Hepatocyte (in vitro differentiated cells): ENCODE measurements around the gene HMOX1. TPM values are rescaled to one million over a fixed set of nuclear protein-coding genes. Genes with fewer than 3 reads are reported as not detected.

Experiments used
- DNase-seq: peaks from one replicate; pipeline ENCODE4 v3.0.0-alpha.2; 2016; ENCODE audit warnings: low spot score
- H2AFZ ChIP-seq: fragments of 200-600 bp; sonication (generic); 2 replicates; pipeline ENCODE4 v1.6.0; 2016; ENCODE audit warnings: antibody characterized with exemption, mild to moderate bottlenecking
- H3K27ac ChIP-seq: fragments of 200-600 bp; sonication (generic); 2 replicates; pipeline ENCODE4 v1.5.1; 2016; ENCODE audit warnings: mild to moderate bottlenecking
- H3K27me3 ChIP-seq: fragments of 200-600 bp; sonication (generic); 2 replicates; pipeline ENCODE4 v1.6.1; 2016
- H3K36me3 ChIP-seq: fragments of 200-600 bp; sonication (generic); replicated peaks from 2 replicates; pipeline ENCODE4 v1.5.1; 2016; ENCODE audit warnings: low read depth; ENCODE audit not compliant: insufficient read depth
- H3K4me1 ChIP-seq: fragments of 200-600 bp; sonication (generic); 2 replicates; pipeline ENCODE4 v1.5.1; 2016; ENCODE audit warnings: mild to moderate bottlenecking, moderate library complexity; ENCODE audit not compliant: insufficient read depth
- H3K4me2 ChIP-seq: fragments of 200-600 bp; sonication (generic); 2 replicates; pipeline ENCODE4 v1.6.0; 2016
- H3K4me3 ChIP-seq: fragments of 200-600 bp; sonication (generic); 2 replicates; pipeline ENCODE4 v1.5.1; 2016; ENCODE audit warnings: mild to moderate bottlenecking
- H3K79me2 ChIP-seq: fragments of 200-600 bp; sonication (generic); 2 replicates; pipeline ENCODE4 v1.6.0; 2017; ENCODE audit warnings: mild to moderate bottlenecking
- H3K9me2 ChIP-seq: fragments of 200-600 bp; sonication (generic); replicated peaks from 2 replicates; pipeline ENCODE4 v1.6.0; 2017; ENCODE audit warnings: mild to moderate bottlenecking; ENCODE audit not compliant: insufficient read depth
- H3K9me3 ChIP-seq: fragments of 200-600 bp; sonication (generic); 2 replicates; pipeline ENCODE4 v1.5.1; 2016; ENCODE audit warnings: low read depth, mild to moderate bottlenecking
- H4K20me1 ChIP-seq: fragments of 200-600 bp; sonication (generic); 2 replicates; pipeline ENCODE4 v1.6.0; 2016; ENCODE audit warnings: mild to moderate bottlenecking; ENCODE audit not compliant: insufficient read depth, poor library complexity, severe bottlenecking
- CTCF ChIP-seq: fragments of 200-600 bp; sonication (generic); IDR thresholded peaks from 2 replicates; pipeline ENCODE4 v1.5.1; 2016; ENCODE audit warnings: antibody characterized with exemption, mild to moderate bottlenecking; ENCODE audit not compliant: poor library complexity
- EZH2 ChIP-seq: fragments of 200-600 bp; sonication (generic); IDR thresholded peaks from 2 replicates; pipeline ENCODE4 v1.6.1; 2016; ENCODE audit warnings: antibody characterized with exemption, mild to moderate bottlenecking, borderline replicate concordance
- EZH2phosphoT487 ChIP-seq: fragments of 200-600 bp; sonication (generic); IDR thresholded peaks from one replicate; pipeline ENCODE4 v1.6.1; 2018; ENCODE audit warnings: antibody characterized with exemption, mild to moderate bottlenecking, low read depth, moderate library complexity; ENCODE audit not compliant: unreplicated experiment, severe bottlenecking
- WGBS: methylation state at CpG from one replicate; pipeline ENCODE4 v1.1.6; 2016; ENCODE audit warnings: low lambda C conversion rate; ENCODE audit errors: missing lambda C conversion rate; 5-methylcytosine and 5-hydroxymethylcytosine counted together
- polyA plus RNA-seq: library from polyadenylated mRNA; unstranded; fragments of >200 nt; fragmentation: Nextera tagmentation; extraction: Ambion mirVana; gene quantifications from 2 replicates; pipeline ENCODE4 v1.2.1, GENCODE V29; 2016
- total RNA-seq: library from RNA; depleted of rRNA; stranded (reverse); fragments of >200 nt; gene quantifications from 2 replicates; pipeline ENCODE4 v1.2.3, GENCODE V29; 2014

The HMOX1 gene
- total and polyA plus RNA-seq, 2 experiments from 2014 or later = 43.8 to 58.6 TPM

- peaks cover 4% of the 10 kb centered on the region for H3K4me1 ChIP-seq
- H3K4me3 ChIP-seq = no peak overlapping the region
- H3K9me2 ChIP-seq = no peaks in the 10 kb centered on the region
- H3K27ac ChIP-seq = no peak overlapping the region
- H3K36me3 ChIP-seq = no peaks in the 10 kb centered on the region
- no peaks in the 10 kb centered on the region for H3K27me3 ChIP-seq
- no peak overlapping the region for H2AFZ ChIP-seq
- no peaks in the 10 kb centered on the region for H4K20me1 ChIP-seq
- H3K9me3 ChIP-seq = no peaks in the 10 kb centered on the region
- no peak for TF ChIP-seq EZH2phosphoT487
- no peak for TF ChIP-seq EZH2
- TF ChIP-seq CTCF = no peak
- no peak overlapping the region for H3K4me2 ChIP-seq
- 92% methylated on average over 6 of the region's 6 CpGs for WGBS
- H3K79me2 ChIP-seq = no peaks in the 10 kb centered on the region
- no peak for DNase-seq
These were observed 22.8 kb upstream of the HMOX1 start for GRCh38 chr22:35357883-35358621.

GRCh38 chr22:35359380-35360065, 21.4 kb upstream of the HMOX1 start:
- Histone ChIP-seq H3K79me2 (no peaks in the 10 kb centered on the region), H3K4me2 (no peak overlapping the region), H3K27ac (no peak overlapping the region), H3K4me1 (peaks cover 4% of the 10 kb centered on the region), H3K9me3 (no peaks in the 10 kb centered on the region), H4K20me1 (no peaks in the 10 kb centered on the region), H3K9me2 (no peaks in the 10 kb centered on the region), H3K27me3 (no peaks in the 10 kb centered on the region), H3K4me3 (no peak overlapping the region), H3K36me3 (no peaks in the 10 kb centered on the region), H2AFZ (no peak overlapping the region)
- TF ChIP-seq EZH2phosphoT487 = no peak
- no peak for TF ChIP-seq CTCF
- TF ChIP-seq EZH2 = no peak
- DNase-seq = no peak
- 92% methylated on average over 9 of the region's 9 CpGs for WGBS

- H2AFZ ChIP-seq = no peak overlapping the region
- no peaks in the 10 kb centered on the region for H3K9me2 ChIP-seq
- H3K4me2 ChIP-seq = no peak overlapping the region
- TF ChIP-seq EZH2 (no peak), CTCF (no peak)
- H3K36me3 ChIP-seq = no peaks in the 10 kb centered on the region
- H3K9me3 ChIP-seq = no peaks in the 10 kb centered on the region
- no peak overlapping the region for H3K27ac ChIP-seq
- 63% methylated on average over 6 of the region's 6 CpGs for WGBS
- H3K27me3 ChIP-seq = no peaks in the 10 kb centered on the region
- H3K79me2 ChIP-seq = no peaks in the 10 kb centered on the region
- no peak for DNase-seq
- H3K4me3 ChIP-seq = no peak overlapping the region
- peaks cover 4% of the 10 kb centered on the region for H3K4me1 ChIP-seq
- H4K20me1 ChIP-seq = no peaks in the 10 kb centered on the region
These were observed 19.8 kb upstream of the HMOX1 start for GRCh38 chr22:35361001-35361558.
